Thoracic aorta (tissue), 2 donors: ENCODE data around the gene TLCD3B. TPM values are rescaled to one million over a fixed set of nuclear protein-coding genes. Genes with fewer than 3 reads are reported as not detected.

Source experiments
- ATAC-seq: fragments of 150-250 bp; one replicate; pipeline ENCODE4 v1.8.0; 2017; ENCODE audit warnings: low read depth; ENCODE audit not compliant: insufficient number of reproducible peaks, low FRiP score
- DNase-seq: peaks from one replicate; pipeline ENCODE4 v3.0.0-alpha.2; 2020; ENCODE audit warnings: low spot score
- H3K27ac ChIP-seq, 2 donors: fragments of 200-600 bp; sonication (generic); 1 replicate in 1 of 2; 2 replicates in 1 of 2; pipeline ENCODE4 v1.5.1; 2016; ENCODE audit warnings: mild to moderate bottlenecking in 2 of 2, moderate library complexity in 2 of 2
- H3K27me3 ChIP-seq: fragments of 200-600 bp; sonication (generic); replicated peaks from 2 replicates; pipeline ENCODE4 v1.6.0; 2016; ENCODE audit warnings: mild to moderate bottlenecking; ENCODE audit not compliant: insufficient read depth
- H3K36me3 ChIP-seq: fragments of 200-600 bp; sonication (generic); one replicate; pipeline ENCODE4 v1.5.1; 2016
- H3K4me1 ChIP-seq, 2 donors: fragments of 200-600 bp; sonication (generic); 1 replicate in 1 of 2; 2 replicates in 1 of 2; pipeline versions ENCODE4 v1.5.1 to v1.6.0; 2016; ENCODE audit warnings: low read depth in 2 of 2, mild to moderate bottlenecking in 1 of 2; ENCODE audit not compliant: control insufficient read depth in 1 of 2
- H3K4me3 ChIP-seq: fragments of 200-600 bp; sonication (generic); 2 replicates; pipeline ENCODE4 v1.5.1; 2016; ENCODE audit warnings: mild to moderate bottlenecking
- H3K9me3 ChIP-seq: fragments of 200-600 bp; sonication (generic); 2 replicates; pipeline ENCODE4 v1.5.1; 2016
- CTCF ChIP-seq: fragments of 200-600 bp; sonication (generic); IDR thresholded peaks from one replicate; pipeline ENCODE4 v1.5.1; 2019; ENCODE audit warnings: antibody characterized with exemption
- total RNA-seq, 2 donors: library from RNA; depleted of rRNA; stranded (reverse); fragments of >200 nt; gene quantifications; one replicate each; pipeline versions ENCODE4 v1.1.0 to v1.2.3, GENCODE V29; 2016

The TLCD3B gene
- total RNA-seq, 2 donors from 2014 or later: not detected

- Histone ChIP-seq H3K27ac (peak overlapping the region in 1 of 2 donors; percentile 89), H3K4me3 (peak overlapping the region; percentile 86), H3K27me3 (no peaks in the 10 kb centered on the region), H3K36me3 (peaks cover 22% of the 10 kb centered on the region), H3K9me3 (no peaks in the 10 kb centered on the region), H3K4me1 (peaks cover 12 to 20% of the 10 kb centered on the region in 2 donors)
- ATAC-seq (no peak), DNase-seq (no peak)
- TF ChIP-seq CTCF: no peak
These were observed 37.0 kb downstream of the TLCD3B start for GRCh38 chr16:29993903-29994599.

DNA sequence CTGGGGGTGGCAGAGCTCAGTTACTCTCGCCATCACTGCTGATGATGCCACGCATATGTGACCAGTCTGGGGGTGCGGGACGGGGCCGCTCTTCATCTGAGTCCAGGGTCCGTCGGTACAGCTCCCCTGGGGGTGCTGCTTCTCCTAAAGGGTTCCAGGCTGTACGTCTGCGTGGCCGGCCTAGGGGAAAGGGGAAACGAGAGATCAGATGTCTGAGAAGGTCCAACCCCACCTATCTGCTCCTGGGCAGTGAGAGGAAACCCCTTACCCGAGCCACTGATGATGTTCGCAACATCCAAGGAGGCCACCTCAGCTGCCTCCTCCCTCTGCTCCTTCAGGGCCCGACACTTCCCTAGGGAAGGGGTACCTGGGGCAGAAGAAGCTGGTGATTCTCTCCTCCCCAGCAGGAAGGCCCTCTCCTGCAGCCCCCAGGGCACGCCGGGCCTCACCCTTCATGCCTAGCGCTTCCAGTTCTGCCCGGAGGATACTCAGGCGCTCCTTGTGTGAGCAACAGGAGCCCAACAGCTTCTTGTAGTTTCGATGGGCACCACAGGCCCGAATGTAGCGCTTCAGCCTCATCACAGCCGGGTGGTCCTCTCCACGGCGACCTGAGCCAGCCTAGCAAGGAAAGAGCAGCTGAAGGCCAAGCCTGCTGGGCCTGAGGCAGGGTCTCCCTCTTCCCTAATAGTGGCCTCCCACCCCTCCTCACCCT, 37.7 kb downstream of the TLCD3B start:
- peaks cover 12 to 20% of the 10 kb centered on the region in 2 donors for H3K4me1 ChIP-seq
- DNase-seq: no peak
- no peak overlapping the region for H3K4me3 ChIP-seq
- TF ChIP-seq CTCF: no peak
- H3K27ac ChIP-seq: no peak overlapping the region
- H3K27me3 ChIP-seq: no peaks in the 10 kb centered on the region
- no peak for ATAC-seq
- peaks cover 26% of the 10 kb centered on the region for H3K36me3 ChIP-seq
- H3K9me3 ChIP-seq: no peaks in the 10 kb centered on the region

- no peak for TF ChIP-seq CTCF
- Histone ChIP-seq H3K9me3 (no peaks in the 10 kb centered on the region), H3K27me3 (no peaks in the 10 kb centered on the region), H3K36me3 (peaks cover 34% of the 10 kb centered on the region), H3K27ac (no peak overlapping the region), H3K4me3 (no peak overlapping the region), H3K4me1 (peaks cover 12 to 20% of the 10 kb centered on the region in 2 donors)
- ATAC-seq: no peak
- DNase-seq: no peak
These were observed 38.6 kb downstream of the TLCD3B start for GRCh38 chr16:29992344-29992967.

GRCh38 chr16:29991571-29991904, 39.5 kb downstream of the TLCD3B start:
- Histone ChIP-seq H3K27me3 (no peaks in the 10 kb centered on the region), H3K36me3 (peaks cover 44% of the 10 kb centered on the region), H3K4me1 (peaks cover 7 to 14% of the 10 kb centered on the region in 2 donors), H3K27ac (no peak overlapping the region), H3K4me3 (no peak overlapping the region), H3K9me3 (no peaks in the 10 kb centered on the region)
- no peak for TF ChIP-seq CTCF
- DNase-seq: no peak
- ATAC-seq: no peak

- Histone ChIP-seq H3K4me1 (peaks cover 6 to 11% of the 10 kb centered on the region in 2 donors), H3K36me3 (peaks cover 49% of the 10 kb centered on the region), H3K27ac (no peak overlapping the region), H3K27me3 (no peaks in the 10 kb centered on the region), H3K4me3 (no peak overlapping the region), H3K9me3 (no peaks in the 10 kb centered on the region)
- ATAC-seq (no peak), DNase-seq (no peak)
- no peak for TF ChIP-seq CTCF
These were observed 40.0 kb downstream of the TLCD3B start for GRCh38 chr16:29990883-29991570.
